GM19468 (cell line): ENCODE measurements around the gene PNLIPRP3.

Source experiments
- ATAC-seq: cut with Tn5 transposase; IDR thresholded peaks from one replicate; pipeline ENCODE4 v1.9.1; 2021; ENCODE audit warnings: mild to moderate bottlenecking, moderate library complexity, moderate number of reproducible peaks; ENCODE audit not compliant: unreplicated experiment; ENCODE audit errors: extremely low read depth

The PNLIPRP3 gene

GRCh38 chr10:116489460-116489859, 61.8 kb downstream of the PNLIPRP3 start:
- no peak for ATAC-seq

GRCh38 chr10:116490028-116490662, 62.5 kb downstream of the PNLIPRP3 start:
- no peak for ATAC-seq

DNA sequence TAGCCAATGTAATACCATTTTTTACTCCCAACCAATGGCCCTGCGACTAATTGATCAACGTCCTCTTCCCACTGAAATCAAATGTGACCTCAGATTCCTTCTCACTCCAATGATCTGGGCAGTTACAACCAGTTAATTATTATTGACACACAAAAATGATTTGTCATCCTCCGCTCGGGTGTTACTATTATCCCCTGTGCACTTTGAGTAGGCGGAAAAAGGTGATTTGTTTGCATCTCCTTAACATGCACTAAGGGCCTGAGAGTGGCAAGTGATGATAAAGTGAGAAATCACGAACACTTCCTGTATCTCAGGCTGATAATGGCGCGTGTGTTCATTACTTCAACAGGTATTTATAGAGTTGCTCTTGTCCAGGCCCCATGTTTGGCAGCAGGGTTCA, 77.1 kb downstream of the PNLIPRP3 start:
- ATAC-seq: no peak

DNA sequence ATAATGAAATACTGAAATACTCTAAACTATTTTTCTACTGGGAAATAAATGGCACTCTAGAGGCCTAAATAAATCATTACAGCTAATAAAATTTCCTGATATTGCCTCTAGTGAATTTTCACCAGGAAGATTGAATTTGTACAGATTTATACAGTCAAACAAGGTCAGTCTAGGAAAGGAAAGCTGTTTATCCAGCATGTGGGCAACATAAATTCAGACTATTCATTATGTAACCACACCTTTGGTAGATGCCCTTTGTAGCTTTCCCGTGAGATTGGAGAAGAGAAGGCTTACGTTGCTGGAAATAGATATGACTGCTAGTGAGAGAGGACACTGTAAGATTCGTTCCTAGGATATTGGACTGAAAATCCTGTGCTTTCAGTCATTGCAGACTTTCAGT, 82.9 kb downstream of the PNLIPRP3 start:
- no peak for ATAC-seq

DNA sequence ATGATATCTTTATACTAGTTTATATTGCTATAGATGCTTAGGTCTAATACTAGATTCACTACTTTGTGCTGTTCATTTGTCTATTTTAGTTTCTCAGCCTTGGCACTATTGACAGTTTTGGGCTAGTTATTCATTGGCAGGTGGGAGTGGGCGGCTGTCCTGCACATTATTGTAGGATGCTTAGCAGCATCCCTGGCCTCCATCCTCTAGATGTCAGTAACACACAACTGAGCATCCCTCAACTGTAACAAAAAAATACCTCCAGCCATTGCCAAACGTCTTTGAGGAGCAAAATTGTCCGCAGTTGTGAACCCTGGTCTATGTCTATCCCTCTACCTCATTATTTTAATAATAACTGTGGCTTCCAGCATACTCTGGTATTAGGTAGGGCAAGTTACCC, 83.7 kb downstream of the PNLIPRP3 start:
- no peak for ATAC-seq

DNA sequence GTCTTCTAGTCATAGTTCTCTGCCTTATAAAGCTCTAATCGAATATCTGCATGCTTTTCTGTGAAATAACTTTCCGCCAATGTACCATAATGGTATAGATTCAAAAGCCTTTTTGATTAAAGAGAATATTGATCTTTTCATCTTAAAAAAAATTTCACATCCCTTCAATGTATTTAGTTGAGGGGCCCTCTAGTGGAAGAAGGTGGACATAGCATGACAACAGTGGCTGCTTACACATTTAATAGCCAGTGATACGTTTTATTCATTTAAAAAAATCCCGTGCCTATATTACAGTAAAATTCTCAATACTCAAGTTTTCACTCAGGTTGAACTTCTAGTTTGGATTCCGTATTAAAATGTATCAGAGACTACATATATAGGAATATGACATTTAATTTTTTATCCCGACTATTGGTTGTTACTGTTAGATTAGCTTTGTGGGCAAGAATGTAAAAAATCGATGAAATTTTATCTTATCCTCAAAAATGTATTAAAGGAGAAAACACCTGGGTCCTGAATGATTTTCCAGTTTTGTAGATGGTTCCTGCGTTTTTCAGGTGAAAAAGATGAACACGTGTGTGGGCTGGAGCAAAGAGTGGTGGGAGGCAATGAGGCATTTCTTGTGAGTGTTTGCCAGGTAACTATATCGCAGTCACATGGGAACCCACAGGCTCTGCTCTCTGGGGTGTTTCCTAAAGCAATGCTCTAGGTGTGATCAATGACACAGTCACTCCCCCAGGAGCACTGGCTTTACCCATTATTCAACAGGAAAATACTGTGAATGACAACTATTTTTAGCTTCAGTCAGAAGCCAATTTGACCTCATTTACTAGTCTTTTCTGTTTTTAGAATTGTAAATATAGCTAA, 94.0 kb downstream of the PNLIPRP3 start:
- ATAC-seq: no peak

DNA sequence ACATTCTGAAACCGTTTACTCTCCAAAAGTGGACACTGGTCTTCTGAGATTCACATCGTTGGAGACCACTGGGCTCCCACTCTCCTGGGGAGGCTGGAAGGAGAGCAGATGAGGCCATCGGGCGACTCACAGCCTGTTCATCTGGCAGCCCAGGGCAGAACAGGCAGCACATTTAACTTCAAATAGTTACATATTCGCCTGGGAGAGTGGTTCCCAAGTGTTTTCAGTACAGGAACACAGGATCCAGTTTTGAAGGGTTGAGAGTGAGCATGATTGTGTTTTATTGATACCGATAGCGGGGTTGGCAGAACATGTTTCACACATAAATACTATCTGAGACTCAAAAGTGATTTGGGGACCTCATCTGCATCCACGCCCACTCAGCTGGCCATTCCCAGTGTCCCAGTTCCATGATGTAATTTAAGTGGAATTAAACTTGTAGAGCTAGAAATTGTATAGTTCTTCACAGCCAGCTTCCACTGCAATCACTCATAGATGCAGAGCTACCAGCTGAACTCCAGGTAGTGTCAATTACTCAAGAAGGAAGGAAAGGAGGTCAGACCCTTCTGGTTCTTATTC, 95.2 kb downstream of the PNLIPRP3 start:
- no peak for ATAC-seq

- ATAC-seq: no peak
These were observed 97.1 kb downstream of the PNLIPRP3 start for GRCh38 chr10:116524736-116525135.

- no peak for ATAC-seq
These were observed 98.6 kb downstream of the PNLIPRP3 start for GRCh38 chr10:116526219-116526618.
